Umbilical cord (tissue), 2 donors: ENCODE results near the gene NLGN4Y. TPM values are rescaled to one million over a fixed set of nuclear protein-coding genes. Genes with fewer than 3 reads are reported as not detected.
A peak's percentile ranks its signal among the peaks of the same experiment; 100 is the strongest.
"Not testable (repeated sequence)": the region's sequence is repeated elsewhere in the genome, so short reads cannot be mapped to it uniquely, and the experiment has no call there.

Source experiments
- DNase-seq: peaks from one replicate; pipeline ENCODE4 v3.0.0-alpha.2; 2015; ENCODE audit warnings: low spot score
- total RNA-seq: library from RNA; depleted of rRNA; stranded (reverse); fragments of >200 nt; gene quantifications from one replicate; pipeline ENCODE4 v1.2.3, GENCODE V29; 2014; ENCODE audit warnings: low replicate concordance; ENCODE audit not compliant: insufficient read depth

The NLGN4Y gene
- total RNA-seq, 1 donor from 2014 or later = 20.9 TPM

DNA sequence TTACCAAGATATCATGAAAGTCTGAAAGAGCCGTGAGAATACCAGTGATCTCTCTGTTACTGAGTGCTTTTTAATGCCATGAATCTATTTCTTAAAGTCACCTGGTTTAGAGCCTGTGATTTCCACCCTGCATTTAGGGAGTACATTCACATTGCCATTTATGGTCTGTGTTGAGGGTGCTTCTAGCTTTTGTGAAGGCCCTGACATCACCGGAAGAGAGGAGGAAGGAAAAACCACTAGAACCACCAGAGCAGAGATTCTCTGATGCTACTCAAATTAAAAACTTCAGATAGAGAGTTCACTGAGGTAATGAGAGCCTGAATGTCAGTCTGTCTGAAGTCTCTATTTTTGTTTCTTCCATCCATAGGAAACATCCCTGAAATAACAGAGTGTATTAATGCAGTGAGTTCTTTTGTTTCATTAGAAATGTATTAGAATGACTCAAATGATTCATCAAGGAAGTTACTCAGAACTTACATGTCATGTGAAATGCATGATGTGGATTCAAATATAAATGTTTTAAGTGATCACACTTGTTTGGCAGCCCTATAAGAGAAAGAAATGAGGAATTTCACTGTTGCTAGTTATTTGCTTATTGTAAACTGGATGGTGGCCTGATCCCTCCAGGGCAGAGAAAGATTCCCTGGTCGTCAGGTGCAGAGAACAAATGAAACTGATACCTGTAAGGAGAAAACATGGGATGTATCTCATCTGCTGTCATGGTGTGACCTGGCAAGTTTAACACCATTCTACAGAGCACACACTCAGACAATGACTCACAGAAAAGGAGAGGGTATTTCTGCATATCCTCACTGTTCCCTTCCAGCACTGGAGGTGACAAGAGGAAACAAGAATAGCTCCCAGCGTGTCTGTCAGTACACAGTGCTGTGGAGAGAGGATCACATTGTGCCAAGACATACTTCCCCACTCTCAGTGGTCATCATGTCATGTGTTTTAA lies 310.1 kb downstream of the NLGN4Y start:
- peak; percentile 11 for DNase-seq

DNA sequence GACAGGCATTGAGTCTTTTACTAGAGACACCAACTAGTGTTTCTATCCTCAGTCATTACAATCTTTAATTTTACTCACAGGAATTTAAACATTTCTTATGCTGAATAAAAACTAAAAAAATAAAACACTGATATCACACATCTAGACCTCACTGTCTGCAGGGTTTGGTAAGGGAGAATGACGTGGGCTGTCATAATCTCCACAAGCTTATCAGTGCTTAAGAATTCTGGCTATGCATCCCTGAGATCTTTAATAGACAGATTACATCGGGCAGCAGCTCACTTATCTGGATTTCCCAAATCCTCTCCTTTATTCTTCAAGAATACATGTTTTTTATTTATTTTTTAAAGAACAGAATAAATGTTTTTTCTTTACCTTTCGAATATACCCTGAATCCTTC lies 313.1 kb downstream of the NLGN4Y start:
- DNase-seq = peak; percentile 76

DNA sequence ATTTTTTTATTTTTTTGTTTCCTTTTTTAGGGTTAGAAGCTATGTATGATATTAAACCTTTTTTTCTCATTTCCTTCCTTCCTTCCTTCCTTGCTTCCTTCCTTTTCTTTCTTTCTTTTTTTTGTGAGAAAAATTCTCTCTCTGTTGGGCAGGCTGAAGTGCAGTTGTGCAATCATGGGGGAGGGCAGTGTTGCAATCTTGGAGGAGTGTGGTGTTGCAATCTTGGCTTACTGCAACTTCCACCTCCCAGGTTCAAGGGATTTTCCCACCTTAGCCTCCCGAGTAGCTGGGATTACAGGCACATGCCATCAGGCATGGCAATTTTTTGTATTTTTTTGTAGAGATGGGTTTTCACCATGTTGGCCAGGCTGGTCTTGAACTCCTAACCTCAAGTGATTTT lies 326.4 kb downstream of the NLGN4Y start:
- no peak for DNase-seq

DNA sequence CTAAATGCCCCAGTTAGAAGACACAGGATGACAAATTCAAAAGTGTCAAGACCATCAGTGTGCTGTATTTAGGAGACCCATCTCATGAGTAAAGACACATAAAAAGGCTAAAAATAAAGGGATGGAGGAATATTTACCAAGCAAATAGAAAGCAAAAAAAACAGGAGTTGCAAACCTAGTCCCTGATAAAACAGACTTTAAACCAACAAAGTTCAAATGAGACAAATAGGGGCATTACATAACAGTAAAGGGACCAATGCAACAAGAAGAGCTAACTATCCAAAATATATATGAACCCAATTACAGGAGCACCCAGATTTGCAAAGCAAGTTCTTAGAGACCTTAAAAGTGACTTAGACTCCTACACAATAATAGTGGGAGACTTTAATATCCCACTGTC lies 336.1 kb downstream of the NLGN4Y start:
- DNase-seq = no peak

DNA sequence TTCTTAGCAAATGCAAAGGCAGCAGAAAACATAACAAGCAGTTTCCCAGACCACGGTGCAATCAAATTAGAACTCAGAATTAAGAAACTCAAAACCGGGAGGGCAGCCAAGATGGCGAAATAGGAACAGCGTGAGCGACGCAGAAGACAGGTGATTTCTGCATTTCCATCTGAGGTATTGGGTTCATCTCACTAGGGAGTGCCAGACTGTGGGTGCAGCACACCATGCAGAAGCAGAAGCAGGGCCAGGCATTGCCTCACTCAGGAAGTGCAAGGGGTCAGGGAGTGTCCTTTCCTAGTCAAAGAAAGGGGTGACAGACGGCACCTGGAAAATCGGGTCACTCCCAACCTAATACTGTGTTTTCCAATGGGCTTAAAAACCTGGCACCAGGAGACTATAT lies 336.7 kb downstream of the NLGN4Y start:
- not testable (repeated sequence) for DNase-seq

DNA sequence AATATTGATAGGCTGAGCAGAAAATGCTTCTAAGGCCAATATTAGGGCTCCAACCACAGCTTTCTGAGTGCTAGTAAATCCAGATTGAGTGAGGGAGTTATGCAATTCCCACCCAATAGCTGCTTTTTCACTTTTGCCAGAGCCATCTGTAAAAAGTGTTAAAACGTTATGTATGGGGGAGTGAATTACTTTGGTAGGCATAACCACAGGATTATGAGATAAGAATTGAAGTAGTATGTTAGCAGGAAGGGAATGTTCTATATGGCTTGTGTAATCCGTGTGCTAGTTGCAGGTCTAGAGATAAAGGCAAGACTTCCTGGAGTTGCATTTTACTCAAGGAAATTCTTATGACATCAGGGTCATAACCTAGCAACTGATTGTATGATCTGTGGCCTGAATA lies 347.6 kb downstream of the NLGN4Y start:
- DNase-seq = peak; percentile 53
